Measurements from ENCODE around the gene GLIS1.

GLIS1 gene

DNA sequence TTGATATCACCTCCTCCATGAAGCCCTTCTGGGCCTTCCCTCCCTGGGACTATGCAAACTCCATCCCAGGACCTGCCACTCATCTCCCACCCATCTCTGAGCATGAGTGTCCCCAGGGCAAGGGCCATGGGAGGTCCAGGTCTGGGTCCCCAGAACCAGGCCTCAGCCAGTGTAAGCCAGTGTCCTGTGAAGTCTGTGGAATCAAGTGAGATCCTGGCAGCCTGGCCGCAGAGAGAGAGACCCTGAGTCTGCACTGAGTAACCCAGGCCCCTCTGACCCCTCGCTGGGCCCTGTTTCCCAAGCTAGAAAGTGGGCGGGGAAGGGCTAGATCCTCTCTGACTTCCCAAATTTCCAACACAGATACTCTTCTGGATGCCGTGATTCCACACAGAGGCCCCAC is 147.0 kb downstream of the GLIS1 start:
- no peak for DNase-seq

DNA sequence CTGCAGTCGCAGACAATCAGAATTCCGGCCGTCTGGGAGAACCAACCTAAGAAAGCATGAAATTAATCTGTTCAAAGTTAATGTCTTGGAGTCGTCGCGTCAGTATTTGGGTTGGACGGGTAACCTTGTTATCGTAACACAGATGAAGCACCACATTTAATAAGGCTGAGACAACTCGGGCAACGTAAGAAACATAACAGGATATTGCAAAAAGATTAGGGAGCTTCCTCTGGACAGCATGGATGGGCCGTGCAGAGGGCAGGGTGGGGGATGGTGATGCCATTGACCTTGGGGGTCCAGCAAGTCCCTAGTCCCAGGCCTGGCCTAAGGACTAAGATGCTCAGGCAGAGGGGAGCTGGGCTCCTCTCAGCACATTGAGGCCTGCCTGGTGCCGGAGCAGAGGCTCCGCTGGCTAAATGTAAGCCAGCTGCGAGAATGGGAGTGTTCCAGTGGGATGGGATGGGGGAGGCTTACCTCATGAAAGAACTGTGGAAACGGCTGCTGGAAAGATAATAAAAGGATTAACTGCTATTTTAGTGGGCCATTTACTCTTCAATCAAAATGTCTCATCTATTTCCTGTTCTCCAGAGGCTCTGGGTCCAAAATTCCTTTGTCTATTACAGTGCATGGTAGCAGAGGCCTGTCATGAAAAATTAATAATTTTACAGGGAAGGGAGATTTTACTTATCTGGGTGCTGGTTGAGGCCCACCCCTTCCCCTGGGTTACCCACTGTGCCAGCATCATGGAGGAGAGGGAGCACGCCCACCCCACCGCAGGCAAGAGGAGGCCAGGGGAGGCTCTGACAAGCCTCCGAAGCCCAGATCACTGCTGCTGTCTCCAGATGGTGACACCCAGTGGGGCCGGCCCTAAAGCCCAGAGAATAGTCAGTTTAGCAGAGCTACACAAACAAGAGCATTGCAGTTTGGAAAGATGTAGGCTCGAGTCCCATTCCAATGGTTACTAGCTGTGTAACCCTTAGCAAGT is 148.1 kb downstream of the GLIS1 start:
- DNase-seq, result no peak

DNA sequence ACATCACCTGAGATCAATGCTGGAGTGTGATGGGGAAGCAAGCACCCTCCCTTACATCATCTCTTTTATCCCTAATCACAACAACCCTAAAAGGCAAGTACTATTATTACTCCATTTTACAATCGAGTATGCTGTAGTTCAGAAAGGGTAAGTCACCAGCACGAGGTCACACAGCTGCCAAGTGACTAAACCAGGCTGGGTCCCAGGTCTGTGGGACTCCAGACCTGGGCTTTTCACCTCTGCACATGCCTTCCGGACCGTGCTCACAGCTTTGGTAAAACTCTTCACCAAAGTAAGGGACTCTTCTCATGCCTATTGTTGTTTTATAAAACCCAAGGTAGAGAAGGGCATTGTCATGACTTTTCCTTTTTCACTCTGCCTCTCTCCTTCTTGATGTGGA is 148.9 kb downstream of the GLIS1 start:
- no peak for DNase-seq

DNA sequence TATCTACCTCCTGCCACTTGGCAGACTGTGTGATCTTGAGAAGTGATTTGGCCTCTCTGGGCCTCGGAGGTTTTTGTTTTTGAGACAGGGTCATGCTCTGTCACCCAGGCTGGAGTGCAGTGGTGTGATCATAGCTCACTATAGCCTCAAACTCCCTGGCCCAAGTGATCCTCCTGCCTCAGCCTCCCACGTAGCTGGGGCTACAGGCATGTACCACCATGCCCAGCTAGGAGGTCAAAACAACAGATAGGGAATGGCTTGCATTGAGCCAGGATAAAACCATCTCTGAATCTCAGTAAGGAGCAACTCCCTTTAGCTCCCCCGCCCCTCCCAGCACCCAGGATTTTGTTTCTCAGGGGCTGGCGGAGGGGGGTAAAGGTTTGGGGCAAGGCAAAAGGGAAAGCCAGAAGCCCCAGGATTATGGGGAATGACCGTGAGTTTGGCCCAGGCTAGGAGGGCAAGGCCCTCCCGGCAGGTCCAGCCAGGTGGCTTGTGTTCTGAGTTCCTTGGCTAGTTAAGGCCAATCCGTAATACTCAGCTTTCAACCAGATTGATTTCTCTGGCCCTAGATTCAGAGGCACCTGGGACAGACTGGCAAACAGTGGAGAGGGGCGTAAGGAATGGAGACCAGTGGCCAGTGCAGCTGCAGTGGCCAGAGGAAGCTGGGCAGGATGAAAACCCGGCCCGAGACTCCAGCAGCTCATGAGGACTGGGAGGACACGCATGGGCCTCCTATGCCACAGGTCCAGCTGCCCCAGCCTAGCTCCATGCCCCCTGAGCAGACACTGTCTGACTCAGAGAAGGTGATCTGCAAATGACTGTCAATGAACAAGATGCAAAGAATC is 149.7 kb downstream of the GLIS1 start:
- DNase-seq, result no peak

DNA sequence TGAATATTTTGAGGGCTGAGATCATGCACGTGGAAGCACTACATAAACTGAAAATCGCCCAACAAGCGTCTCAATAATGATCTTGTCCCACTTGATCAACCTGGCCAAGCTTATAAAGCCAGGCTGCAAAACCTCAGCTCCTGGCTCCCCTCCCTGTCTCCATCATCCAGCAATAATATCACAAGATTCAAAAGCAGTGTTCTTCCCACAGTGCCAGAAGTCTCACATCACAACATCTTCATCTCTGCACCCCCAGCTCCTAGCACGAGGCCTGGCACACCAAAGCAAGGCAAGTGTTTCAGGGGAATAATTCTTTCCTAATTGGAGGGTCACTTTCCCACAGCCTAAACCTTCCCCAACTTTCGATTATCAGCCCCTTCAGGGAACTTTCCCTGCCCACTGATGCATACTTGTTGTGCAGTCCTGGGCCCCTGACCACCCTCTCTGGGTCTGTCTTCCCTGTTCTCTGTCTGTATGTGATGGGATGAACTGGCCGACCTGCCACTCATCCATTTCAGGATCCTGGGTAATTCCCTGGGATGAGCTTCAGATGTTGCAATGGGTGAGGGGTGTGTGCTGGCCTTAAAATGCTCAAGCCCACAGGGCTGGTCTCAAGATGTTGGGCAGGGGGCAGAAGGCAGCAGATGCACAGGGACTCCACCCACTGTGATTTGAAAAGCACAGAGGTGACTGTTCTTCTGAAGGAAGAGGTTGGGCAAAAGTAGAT is 150.7 kb downstream of the GLIS1 start:
- no peak for DNase-seq

DNA sequence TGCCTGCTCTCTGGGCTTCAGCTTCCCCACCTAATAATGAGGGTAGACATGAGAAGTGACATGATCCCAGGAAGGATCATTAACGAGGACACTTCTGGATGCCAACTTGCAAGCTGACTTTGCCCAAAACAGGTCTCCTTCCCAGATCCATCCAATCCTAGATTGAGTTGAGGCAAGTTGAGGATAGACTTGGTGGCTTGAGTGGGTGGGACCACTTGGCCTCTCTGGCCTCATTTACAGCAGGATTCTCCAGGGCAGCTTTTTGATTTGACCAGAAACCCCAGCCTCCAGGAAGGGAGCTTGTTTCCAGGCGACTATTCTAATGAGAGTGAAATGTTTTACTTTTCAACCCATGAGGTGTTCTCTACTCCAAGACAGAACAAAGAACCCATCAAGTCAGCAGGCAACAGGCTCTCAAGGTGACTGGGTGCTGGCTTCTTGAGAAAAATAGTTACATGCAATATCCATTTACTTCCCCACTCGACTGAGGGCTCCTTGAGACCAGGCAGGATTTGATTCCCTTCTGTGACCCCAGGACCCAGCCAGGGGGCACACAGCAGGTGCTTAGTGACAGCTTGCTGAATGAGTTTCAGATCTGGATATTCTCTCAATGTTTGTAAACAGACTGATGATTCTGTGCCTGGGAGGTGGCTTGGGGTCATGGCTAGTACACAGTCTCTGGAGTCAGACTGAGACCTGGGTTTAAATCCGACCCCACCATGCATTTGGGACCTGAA is 151.5 kb downstream of the GLIS1 start:
- no peak for DNase-seq

DNA sequence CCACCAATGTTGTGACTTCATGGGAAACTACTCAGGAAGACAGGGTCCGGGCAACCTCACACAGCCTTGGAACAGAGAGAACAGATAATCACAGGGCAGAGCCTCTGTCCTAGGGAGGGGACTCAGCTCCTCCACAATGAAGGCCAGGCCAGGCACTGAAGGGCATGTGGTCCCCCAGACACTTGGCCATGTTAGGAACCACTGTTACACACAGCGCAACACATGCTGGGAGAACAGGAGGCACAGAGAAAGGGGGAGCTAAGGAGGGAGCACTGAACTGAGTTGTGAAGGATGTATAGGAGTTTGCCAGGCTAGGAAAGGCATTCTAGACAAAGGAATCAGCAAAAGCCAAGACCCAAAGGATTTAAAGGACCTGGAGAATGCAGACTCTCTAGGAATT is 152.2 kb downstream of the GLIS1 start:
- no peak for DNase-seq

DNA sequence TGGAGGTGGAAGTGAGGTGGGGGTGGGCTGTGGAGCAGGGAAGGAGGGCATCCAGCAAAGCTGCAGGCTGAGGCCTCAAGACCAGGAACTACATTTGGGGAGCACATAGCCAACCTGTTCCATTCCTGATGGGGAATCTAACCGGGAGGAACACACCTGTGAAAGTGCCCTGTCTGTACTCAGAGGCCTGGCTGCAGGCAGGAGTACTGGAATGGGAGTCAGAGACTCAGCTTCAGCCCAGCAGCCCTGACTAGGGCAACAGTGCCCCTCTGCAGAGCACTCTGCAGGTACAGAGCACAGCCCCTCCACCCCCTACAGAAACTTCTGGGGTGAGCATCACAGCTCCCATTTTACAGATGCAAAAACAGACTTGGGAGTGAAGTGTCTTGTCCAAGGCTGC is 153.4 kb downstream of the GLIS1 start:
- DNase-seq, result no peak

DNA sequence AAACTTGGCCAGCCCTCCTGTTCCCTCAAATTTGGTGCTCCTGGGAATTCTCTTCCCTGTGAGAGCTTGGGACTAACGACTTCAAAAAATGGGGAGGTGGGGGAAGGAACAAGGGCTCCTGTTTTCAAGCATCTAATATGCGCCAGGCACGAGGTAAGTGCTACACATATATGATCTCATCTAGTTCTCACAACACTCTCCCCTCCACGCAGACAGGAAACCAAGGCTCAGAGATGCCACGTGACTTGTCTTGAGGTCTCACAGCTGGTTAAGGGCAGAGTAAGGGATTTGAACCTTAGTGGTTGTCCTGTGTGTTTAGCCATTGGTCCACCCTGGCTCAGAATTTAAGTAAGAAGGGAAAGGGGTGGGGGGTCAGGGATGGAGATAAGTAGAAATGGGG is 153.8 kb downstream of the GLIS1 start:
- DNase-seq, result no peak

DNA sequence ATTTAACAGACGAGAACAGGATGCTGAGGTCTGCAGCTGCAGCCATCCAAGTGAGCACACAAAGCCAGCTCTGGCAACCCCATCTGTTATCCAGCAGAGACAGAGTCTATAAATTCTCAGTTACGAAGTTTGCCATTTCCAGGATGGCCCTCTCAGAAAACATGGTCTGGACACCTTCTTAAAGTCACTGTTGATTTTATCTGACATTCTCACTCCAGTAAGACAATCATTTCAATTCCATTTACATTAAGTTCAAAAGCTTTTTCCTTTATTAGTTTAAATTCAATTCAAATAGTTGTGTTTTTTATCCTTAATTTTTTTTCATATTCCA is 154.2 kb downstream of the GLIS1 start:
- DNase-seq, result no peak

DNA sequence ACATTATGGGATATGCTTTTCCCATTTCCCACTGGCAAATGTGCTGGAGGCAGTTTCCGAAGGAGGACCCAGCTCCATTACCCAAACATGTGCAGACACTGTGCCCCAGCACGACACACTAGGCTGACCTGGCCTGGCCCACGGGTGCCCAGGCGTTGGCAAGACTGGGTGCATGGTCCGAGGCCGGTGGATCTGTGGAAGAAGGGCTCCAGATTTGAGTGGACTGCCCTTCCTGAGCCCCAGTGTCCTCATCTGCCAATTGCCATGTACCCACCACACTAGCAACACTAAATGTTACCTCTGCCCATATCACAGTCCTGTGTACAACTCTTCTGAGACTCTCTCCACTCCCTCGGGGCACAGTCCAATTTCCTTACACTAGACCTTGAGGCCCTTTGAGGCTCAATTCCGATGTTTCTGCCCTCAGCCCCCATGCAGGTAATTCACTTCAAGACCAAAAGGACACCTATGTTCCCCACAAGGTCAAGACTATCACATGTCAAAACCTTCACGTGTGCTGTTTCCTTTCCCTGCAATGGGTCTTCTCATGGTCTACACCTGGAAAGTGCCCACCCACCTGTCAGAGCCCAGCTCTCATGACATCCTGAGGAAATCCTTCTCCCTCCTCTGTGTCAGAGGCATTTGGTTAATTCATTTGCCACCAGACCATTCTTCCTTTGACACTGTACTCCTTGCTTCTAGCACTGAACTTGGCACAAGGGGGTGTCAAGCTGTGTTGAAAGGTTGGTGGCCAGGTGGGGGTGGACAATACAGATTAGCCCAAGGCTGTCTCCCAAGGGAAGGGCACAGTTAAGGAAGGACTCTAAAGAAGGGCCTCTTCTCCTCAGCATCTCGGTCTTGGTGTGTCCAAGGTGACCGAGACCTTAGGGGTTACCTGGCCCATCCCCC is 154.8 kb downstream of the GLIS1 start:
- no peak for DNase-seq

DNA sequence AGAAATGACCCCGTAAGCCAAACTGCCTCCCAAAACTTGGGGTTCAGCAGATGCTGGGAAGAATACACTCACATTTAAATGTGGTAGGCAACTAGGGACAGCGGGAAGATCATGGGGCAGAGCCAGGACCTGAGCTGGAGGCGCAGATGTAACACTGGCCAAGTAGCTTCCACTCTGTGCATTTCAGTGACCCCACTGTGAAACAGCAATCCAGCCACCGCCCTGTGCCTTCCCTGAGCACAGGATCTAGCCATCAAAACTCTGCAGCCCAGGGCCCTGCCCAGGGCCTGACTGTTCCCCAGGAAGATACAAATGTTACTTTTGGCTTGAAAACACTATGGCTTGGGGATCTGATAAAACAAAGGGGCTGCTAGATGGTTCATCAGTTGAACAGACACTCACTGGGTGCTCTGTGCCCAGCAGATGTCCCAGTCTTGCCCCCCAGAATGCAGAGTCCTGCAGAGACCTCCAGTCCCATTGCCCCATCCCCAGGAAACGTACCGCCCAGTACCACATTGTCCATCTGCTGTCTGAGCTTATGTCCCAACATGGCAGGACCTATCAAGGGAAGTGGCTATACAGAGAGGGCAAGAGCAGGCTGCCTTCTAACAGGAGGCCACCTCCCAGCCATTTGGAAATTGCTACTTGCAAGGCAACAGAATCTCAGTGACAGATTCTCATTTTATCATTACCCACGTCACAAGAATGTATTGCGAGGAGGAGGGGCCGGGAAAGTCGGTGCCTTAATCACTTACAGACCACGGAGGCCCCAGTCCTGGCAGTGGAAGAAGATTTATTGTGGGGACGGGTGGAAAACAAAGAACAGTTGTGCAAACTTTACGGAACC is 155.7 kb downstream of the GLIS1 start:
- DNase-seq, result no peak

DNA sequence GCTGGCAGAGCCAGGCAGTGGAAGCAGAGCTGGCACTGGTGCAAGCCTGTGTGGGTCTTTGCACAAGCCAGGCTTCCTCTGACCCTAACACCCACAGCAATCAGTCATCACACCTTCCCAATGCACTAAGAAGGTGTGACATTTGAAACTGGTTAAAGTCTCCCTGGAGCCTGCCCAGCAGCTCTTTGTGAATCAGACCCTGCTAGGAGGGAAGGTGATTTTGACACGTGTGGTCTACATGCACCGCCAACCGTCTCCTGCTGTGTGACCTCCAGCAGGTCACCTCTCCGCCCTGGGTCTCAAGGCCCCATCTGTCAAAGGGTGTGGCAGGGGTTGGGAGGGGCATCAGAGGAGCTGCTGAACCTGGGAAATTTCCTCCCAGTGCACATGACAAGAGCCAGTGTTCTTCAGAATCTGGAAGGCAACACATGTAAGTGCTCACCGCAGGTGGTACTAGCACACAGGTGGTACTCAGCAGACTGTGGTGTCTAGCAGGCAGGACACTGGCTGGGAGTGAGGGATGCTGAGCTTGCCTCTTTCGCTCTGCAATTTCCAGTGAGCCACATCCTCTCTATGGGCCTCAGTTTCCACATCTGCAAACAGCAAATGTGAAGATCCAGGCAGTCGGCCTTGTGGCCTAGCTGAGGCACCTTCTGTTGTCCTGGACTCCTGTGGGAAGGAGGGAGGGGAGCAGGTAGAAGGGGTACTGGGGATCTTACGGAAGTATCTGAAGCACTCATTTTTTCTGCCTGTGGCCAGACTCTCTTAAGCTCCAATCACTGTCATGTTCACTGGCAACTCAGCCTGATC is 156.5 kb downstream of the GLIS1 start:
- DNase-seq, result no peak

DNA sequence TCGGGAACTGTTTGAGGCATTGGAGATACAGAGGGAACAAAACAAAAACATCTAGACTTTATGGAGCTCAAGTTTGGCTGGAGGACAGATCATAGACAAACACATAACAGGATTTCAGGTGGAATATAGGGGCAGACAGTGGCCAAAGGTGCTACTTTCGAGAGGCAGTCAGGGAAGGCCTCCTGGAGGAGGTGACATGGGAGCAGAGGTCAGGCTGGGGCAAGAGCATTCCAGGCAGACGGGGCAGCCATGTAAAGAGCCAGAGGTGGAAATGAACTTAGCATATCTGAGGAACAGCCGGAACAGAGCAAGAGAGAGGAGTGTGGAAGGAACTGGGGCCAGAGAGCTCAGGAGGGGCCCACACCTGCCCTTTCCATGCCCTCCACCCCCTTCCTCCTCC is 157.5 kb downstream of the GLIS1 start:
- no peak for DNase-seq

DNA sequence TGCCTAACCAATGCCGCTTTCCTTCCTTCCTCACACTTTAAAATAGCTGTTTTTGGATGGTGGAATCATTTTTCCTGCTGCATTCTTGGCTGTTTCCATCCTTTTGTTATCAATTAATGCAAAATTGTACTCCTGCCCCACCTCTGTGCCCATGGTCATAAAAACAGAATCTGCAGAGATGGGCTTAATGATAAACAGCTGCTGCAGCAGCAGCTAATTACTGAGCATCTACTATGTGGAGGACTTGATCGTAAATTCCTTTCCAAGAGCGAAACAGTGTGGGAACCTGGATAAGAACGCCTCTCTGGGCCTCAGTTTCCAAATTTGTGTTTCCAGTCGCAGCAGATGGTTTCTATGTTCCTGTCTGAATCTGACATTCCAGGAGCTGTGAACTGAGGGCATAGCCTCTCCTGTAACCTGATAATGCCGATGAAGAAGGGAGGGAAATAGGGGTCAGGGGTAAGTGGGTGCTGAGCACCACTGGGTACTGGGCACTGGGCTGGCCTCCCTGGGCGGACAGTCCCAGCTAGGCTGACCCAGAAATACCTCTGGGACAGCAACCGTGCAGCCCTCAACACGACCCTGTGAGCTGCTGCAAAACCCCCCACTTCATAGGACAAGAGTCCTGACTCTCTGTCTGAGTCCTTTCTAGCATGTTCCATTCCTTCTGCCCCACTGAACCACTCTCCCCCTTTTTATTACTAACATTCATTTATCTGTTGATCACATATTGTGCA is 158.1 kb downstream of the GLIS1 start:
- DNase-seq, result no peak

DNA sequence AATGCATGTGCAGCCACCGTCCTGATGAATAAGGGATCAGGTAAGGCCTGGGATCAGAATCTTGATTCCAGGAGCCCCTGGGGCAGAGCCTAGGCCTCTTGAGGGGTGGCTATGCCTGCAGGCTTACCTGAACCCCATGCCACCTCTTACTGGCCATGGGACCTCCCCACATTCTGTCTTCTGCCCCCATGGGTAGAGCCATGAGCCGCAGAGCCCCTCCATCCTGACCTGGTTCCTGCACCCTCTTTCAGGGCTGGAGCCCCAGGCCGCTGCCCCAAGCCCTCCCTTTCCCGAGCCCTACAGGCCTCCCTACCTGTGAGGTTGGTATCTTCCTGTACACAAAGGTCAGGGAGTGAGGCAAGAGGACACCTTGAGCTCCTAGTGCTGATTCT is 159.0 kb downstream of the GLIS1 start:
- no peak for DNase-seq

DNA sequence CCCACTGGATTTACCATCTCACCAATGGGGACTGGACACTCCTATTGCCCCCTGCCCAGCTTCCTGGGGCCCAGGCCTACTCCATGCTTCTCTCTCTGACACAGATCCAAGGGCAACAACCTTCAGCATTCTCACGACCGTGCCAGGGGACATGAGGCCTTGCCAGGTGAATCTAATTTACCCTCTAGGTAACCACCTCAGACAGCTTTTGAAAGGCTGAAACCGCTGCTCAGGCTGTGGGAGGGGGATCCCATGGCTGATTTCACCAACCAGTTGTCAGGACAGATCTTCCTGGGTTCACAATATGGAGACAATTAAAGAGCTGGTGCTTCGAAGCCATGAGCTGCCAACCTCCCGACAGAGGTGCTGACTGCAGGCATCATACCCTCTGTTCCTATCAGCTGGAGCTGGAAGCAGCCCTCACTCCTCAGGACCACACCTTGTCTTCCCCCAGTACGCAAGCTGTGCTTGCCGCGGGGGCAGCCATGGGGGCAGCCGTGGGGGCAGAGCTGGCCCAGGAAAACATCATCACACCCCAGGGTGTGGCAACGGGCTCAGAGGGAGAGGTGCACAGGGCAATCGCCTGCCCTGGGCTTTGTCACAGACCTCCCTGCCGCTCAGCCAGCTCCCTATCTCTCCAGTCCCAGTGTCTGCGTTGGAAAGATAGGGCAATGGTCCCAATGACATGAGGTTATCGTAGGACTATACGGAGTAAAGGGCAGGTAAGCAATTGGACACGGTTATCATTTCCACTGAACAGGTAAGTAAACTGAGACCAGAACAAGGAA is 159.5 kb downstream of the GLIS1 start:
- no peak for DNase-seq

DNA sequence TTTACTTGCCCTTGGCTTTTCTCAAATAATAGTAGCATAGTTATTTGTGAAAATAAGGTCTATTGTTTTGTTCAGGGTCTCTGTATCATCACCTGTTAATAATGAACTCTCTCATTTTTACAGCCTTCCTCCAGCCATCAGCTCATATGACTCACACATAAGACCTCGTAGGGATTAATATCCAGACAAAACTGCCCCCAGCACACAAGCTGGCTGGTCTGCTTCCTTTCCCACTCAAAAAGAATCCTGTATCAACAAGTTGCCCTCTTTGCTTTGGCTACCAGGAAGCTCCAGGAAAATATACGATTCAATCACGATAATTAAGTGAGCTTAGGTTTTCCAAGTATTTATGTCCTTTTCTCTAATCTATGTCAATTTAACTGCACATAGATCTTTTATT is 160.6 kb downstream of the GLIS1 start:
- no peak for DNase-seq
